GM19193 (cell line): Measurements from ENCODE around the gene NHLRC4.
A peak's percentile ranks its signal among the peaks of the same experiment; 100 is the strongest.

ENCODE experiments used
- POLR2A ChIP-seq: IDR thresholded peaks from 4 replicates; pipeline ENCODE4 v1.6.1; 2011; ENCODE audit not compliant: insufficient read depth, insufficient read length; ENCODE audit errors: extremely low read depth

The NHLRC4 gene, protein sequence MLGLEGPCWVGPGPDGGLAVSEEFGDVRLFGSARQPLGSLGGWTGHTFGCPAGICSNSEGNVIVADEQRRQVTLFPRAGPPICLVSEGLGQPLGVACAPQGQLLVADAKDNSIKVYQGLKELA

DNA sequence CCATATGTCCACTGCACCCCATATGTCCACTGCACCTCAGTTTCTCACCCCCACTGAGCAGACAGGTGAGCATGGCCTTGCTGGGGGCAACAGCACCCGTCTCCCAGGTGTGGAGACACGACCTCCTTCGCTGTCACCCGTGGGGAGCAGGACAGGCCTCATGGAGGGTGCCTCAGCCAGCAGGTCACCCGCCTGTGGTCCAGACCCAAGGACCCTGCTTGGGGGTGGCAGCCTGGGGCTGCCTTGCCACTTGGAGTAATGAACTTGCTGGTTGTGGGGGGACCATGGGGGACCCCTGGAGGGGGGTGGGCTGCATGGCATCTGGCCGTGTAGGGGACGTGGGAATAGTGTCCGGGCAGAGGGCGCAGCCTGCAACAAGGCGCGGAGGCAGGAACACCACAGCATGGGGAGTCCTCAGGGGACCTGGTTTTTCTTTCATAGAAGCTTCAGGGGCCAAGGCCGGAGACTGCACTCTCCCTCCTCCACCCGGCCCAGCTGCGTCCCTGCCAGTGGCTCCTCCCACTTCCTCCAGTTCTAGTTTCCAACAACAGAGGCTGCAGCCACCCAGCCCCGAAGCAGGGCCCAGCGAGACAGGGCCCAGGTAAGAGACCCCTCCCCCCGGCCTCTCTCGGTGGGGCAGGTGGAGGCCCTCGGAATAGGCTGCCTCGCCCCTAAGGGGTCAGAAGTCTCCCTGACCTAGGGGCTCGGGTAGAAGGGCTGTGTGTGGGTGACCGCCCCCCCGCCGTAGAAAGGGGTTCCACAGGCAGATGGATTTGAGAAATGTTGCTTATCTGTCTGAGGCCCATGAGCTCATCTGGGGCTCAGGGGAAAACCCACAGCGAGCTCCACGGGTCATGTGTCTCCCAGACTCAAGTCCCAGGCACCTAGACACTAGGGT lies at the start of gene NHLRC4:
NHLRC4 (plus strand) TSS at position 531 of the 898 bp plus-strand sequence. CDS start 1,043 bp downstream, outside the sequence.
- TF ChIP-seq POLR2A, result peak; percentile 63

DNA sequence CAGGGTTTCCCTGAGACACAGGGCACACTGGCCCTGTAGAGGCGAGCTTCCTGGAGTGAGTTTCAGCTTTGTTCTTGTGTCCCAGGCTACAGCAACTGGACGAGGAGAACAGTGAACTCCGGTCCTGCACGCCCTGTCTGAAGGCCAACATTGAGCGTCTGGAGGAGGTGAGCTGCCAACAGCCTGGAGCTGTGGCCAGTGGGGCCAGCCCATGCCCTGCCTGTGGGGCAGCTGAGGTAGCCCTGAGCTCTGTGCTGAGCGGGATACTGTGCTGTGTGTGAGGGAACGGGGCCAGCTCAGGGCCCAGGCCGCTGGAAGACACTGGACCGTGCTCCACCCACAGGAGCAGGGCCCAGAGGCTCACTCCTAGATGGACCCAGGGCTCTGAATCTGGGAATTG lies 47.9 kb upstream of the NHLRC4 start:
- TF ChIP-seq POLR2A, result no peak

DNA sequence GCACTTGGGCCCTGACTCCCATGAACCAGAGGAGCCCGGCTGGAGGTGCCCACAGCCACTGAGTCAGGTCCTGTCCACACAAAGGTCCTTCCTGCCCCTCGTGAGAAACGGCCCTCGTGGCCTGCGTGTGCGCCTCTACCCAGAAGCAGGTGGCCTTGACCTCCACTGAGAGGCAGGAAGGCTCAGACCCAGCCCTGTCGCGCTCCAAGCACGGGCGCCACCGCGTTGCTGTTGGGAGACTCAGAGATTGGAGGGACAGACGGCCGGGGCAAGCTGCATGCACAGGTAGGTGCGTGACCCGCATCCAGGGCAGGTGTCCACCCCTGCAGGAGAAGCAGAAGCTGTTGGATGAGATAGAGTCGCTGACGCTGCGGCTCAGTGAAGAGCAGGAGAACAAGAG lies 47.4 kb upstream of the NHLRC4 start:
- no peak for TF ChIP-seq POLR2A

GRCh38 chr16:519841-520687 lies 46.7 kb upstream of the NHLRC4 start:
- no peak for TF ChIP-seq POLR2A

GRCh38 chr16:520847-521246 lies 46.0 kb upstream of the NHLRC4 start:
- TF ChIP-seq POLR2A, result no peak

DNA sequence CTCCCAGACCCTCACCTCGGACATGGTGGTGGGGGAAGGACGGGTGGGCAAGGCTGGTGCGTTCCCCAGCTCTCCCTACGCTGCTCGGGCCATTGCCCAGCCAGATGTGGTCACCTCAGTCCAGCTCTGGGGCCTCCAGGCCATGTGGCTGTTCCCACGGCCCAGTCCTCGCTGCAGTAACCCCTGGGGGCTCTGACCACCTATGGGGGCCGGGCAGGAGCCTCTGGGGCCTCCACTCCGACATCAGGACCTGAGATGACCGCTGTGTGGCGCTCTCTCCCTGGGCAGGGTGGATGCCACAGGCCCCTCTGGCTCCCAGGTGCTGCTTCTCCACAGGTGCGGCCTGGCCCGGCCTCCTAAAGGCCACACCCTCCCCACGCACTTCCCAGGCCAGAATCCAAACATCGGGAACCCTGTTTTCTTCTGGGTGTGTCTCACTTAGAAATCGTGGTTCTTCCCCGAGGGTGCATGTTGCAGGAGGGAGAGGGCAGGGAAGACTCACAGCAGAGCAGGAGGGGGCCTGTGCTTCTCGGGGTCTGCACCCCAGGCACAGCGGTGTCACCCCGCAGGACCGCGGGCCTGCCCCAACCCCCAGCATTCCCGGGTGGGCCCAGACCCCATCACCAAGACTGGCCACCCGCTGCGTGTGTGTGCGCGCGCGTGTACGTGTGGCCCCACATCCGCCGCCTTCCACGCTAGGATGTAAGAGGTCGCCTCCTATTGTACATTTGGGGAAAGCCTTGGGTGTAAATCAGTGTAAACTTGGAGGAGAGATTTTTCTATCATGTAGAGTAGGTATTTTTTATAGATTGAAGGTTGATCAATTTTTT lies 45.2 kb upstream of the NHLRC4 start:
- TF ChIP-seq POLR2A, result no peak

DNA sequence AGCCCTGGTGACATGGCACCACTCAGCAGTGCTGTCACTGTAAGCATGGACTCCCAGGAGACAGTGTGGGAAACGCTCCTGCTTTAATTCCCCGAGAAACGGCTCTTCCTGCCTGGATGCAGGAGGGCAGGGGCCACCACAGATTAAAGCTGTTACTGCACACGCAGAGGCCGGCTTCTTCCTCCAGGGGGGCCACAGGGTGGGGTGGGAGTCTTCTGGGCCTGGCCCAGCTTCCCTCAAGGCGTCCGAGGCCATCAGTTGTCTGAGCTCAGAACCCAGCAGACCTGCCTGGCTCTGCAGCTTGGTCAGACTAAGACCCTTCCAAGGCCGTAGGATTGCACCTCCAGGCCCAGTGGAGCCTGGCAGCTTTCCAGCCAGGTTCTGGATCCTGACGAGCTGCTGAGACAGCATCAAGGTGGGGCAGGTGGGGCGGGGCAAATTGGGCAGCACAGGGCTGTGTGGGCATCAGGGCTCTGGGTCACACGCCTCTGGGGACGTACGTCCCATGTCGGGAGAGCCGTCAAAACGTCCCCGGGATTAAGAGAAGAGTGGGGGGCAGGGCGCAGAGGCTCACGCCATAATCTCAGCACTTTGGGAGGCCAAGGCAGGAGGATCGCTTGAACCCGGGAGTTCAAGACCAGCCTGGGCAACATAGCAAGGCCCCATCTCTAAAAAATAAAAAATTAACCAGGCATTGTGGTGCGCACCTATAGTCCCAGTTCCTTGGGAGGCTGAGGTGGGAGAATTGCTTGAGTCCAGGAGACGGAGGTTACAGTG lies 44.3 kb upstream of the NHLRC4 start:
- no peak for TF ChIP-seq POLR2A

DNA sequence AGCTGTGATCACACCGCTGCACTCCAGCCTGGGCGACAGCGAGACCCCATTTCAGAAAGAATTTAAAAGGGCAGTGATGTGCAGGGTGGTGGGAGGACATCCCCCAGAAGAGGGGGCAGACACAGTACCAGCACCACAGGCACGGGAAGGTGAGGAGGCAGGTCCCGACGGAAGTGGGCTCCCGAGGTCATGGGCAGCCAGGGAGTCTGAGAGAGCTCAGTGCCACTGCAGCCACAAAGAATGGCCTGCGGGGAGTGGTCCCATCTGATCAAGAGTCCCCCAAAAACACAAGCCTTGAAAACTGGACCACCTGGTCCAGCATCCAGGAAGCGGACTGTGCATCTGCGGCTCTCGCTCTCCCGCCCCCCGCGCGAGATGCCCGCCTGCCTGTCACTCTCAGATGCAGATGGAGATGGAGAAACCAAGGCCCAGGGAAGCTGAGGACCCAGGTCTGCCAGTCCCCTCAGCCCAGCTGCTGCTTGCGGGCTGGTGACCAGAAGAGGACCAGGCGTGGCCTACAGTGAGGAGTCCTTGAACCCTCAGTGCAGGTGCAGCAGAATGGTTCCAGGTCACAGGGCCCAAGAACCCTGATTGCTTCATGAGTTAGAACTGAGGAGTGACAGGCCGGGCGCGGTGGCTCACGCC lies 43.6 kb upstream of the NHLRC4 start:
- no peak for TF ChIP-seq POLR2A

GRCh38 chr16:524274-525040 lies 42.3 kb upstream of the NHLRC4 start:
- peak; percentile 6 for TF ChIP-seq POLR2A

DNA sequence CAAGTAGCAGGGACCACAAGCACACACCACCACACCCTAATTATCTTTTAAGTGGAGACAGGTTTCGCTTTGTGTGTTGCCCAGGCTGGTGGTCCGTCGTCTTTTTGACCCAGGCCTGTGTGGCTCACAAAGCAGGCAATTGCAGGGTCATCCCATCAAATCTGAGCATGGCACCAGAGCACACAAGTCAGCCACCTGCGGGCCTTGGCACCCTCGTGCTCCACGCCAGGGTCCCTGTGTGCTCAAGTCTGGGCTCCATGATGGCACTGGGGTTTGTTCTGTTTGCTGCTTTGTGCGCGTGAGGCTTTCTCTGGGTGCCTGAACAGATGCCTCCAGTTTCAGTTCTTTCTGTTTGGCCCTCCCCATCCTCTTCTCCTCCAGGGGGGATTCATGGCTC lies 41.7 kb upstream of the NHLRC4 start:
- peak; percentile 2 for TF ChIP-seq POLR2A

GRCh38 chr16:525520-526180 lies 41.2 kb upstream of the NHLRC4 start:
- TF ChIP-seq POLR2A, result no peak
